Glutamatergic neuron (in vitro differentiated cells): ENCODE measurements around the gene INTS6. TPM values are rescaled to one million over a fixed set of nuclear protein-coding genes. Genes with fewer than 3 reads are reported as not detected.

ENCODE experiments used
- DNase-seq: peaks from one replicate; pipeline ENCODE4 v3.0.0; 2022
- H3K27ac Mint-ChIP-seq: one replicate; pipeline ENCODE4 v1.8.0; 2020; ENCODE audit warnings: mild to moderate bottlenecking, mixed read lengths, inconsistent platforms; ENCODE audit not compliant: unreplicated experiment
- H3K27me3 Mint-ChIP-seq: one replicate; pipeline ENCODE4 v1.8.0; 2020; ENCODE audit warnings: mild to moderate bottlenecking, moderate library complexity, mixed read lengths, inconsistent platforms; ENCODE audit not compliant: unreplicated experiment
- H3K36me3 Mint-ChIP-seq: one replicate; pipeline ENCODE4 v1.8.0; 2020; ENCODE audit warnings: mild to moderate bottlenecking, mixed read lengths, inconsistent platforms; ENCODE audit not compliant: unreplicated experiment
- H3K4me1 Mint-ChIP-seq: one replicate; pipeline ENCODE4 v1.8.0; 2020; ENCODE audit warnings: mild to moderate bottlenecking, low read depth, mixed read lengths, inconsistent platforms; ENCODE audit not compliant: unreplicated experiment
- H3K4me3 Mint-ChIP-seq: one replicate; pipeline ENCODE4 v1.8.0; 2020; ENCODE audit warnings: mild to moderate bottlenecking, mixed read lengths, inconsistent platforms; ENCODE audit not compliant: unreplicated experiment
- H3K9me3 Mint-ChIP-seq: one replicate; pipeline ENCODE4 v1.8.0; 2020; ENCODE audit warnings: mild to moderate bottlenecking, moderate library complexity, mixed read lengths, inconsistent platforms; ENCODE audit not compliant: unreplicated experiment
- total RNA-seq: library from RNA; stranded (reverse); fragmentation: NEBNext Ultra II Directional; extraction: Animal tissue kit (Norgen Biotek cat#: 25700); gene quantifications from one replicate; pipeline ENCODE4 v1.2.1, GENCODE V29; 2021; ENCODE audit not compliant: unreplicated experiment
- TF ChIP-seq, protein P1 (sequence below): fragments of 200-600 bp; sonication (generic); IDR thresholded peaks from one replicate; pipeline ENCODE4 v1.5.0; 2021; ENCODE audit not compliant: partially characterized antibody, unreplicated experiment

Gene INTS6
- total RNA-seq, 1 donor from 2014 or later, result 35.6 TPM

DNA sequence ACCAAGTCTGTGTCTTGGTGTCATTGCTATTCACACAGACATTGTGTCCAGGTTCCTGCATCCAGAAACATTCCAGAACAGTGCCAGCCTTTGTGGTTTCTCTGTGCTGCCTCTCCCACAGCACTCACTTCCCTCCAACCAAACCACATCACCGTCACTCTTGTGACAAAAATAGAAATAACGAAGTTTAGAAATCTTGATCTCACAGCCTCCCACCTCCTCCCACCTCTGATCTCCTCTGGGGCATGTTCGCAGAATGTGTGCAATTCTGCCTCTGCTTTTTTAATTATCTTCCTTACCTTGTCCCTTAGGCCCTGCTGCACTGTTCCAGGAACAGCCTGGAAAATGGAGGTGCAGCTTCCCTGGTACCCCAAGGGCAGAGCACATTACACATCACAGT lies 122.0 kb downstream of the INTS6 start:
- H3K9me3 Mint-ChIP-seq, result no peaks in the 10 kb centered on the region
- DNase-seq, result no peak
- peaks cover 7% of the 10 kb centered on the region for H3K27me3 Mint-ChIP-seq
- TF ChIP-seq, protein P1, sequence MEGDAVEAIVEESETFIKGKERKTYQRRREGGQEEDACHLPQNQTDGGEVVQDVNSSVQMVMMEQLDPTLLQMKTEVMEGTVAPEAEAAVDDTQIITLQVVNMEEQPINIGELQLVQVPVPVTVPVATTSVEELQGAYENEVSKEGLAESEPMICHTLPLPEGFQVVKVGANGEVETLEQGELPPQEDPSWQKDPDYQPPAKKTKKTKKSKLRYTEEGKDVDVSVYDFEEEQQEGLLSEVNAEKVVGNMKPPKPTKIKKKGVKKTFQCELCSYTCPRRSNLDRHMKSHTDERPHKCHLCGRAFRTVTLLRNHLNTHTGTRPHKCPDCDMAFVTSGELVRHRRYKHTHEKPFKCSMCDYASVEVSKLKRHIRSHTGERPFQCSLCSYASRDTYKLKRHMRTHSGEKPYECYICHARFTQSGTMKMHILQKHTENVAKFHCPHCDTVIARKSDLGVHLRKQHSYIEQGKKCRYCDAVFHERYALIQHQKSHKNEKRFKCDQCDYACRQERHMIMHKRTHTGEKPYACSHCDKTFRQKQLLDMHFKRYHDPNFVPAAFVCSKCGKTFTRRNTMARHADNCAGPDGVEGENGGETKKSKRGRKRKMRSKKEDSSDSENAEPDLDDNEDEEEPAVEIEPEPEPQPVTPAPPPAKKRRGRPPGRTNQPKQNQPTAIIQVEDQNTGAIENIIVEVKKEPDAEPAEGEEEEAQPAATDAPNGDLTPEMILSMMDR, result no peak
- H3K4me3 Mint-ChIP-seq, result no peak overlapping the region
- H3K36me3 Mint-ChIP-seq, result no peaks in the 10 kb centered on the region
- H3K4me1 Mint-ChIP-seq, result peaks cover 3% of the 10 kb centered on the region
- H3K27ac Mint-ChIP-seq, result no peak overlapping the region

DNA sequence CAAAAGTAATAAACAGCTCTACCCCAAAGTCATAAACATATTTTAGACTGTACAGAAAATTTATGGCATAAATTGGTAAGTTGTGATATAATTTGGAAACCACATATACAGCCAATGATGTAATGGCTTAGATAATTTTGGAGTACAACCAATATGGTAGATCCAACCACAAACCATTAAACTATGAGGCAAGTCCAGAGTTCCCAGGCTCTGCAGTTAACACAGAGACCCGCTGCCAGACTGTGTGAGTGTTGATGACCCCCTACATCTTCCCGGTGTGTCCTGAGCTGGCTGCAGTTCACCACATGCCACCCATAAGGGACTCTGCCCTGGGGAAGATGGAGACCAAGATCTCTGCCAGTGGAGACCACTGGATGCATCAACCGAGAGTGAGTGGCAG lies 123.2 kb downstream of the INTS6 start:
- no peaks in the 10 kb centered on the region for H3K9me3 Mint-ChIP-seq
- TF ChIP-seq, protein P1, result no peak
- H3K27me3 Mint-ChIP-seq, result peaks cover 7% of the 10 kb centered on the region
- peaks cover 3% of the 10 kb centered on the region for H3K4me1 Mint-ChIP-seq
- no peak overlapping the region for H3K27ac Mint-ChIP-seq
- no peak for DNase-seq
- H3K4me3 Mint-ChIP-seq, result no peak overlapping the region
- no peaks in the 10 kb centered on the region for H3K36me3 Mint-ChIP-seq

DNA sequence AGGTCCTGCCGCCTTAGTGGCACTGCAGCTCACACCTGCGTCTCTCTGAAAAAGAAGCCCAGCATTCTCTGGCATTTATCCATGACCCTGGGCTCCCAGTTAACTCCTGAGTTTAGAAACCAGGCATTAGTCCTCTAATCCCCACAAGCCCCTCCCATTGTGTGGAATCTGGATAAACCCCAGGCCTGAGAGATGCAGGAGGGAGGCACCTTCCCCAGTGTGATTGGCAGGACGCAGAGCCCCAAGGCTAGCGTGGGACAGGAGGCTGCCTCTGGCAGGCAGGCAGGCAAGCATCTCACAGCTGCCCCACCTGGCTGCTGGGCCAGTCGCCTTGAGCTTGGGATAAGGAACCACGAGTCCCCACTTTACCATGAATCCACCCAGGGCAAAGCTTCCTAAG lies 124.3 kb downstream of the INTS6 start:
- no peak for DNase-seq
- Mint-ChIP-seq H3K9me3 (no peaks in the 10 kb centered on the region), H3K27ac (no peak overlapping the region), H3K4me1 (peaks cover 3% of the 10 kb centered on the region), H3K36me3 (no peaks in the 10 kb centered on the region), H3K27me3 (peaks cover 7% of the 10 kb centered on the region), H3K4me3 (no peak overlapping the region)
- TF ChIP-seq, protein P1, result no peak

DNA sequence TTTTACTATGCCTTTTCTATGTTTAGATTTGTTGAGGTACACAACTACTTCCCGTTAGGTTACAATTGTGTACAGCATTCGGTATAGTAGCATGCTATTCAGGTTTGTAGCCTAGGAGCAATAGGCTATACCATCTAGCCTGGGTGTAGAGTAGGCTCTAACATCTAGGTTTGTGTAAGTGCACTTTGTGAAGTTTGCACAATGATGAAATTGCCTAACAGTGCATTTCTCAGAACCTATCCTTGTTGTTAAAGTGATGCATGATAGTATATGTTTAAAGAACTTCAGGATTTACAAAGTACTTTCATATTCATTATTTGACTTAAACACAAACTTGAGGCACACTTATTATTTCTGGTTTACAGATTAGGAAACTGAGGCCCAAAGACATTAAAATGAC lies 124.9 kb downstream of the INTS6 start:
- Mint-ChIP-seq H3K27me3 (peaks cover 7% of the 10 kb centered on the region), H3K27ac (no peak overlapping the region), H3K4me3 (no peak overlapping the region), H3K36me3 (no peaks in the 10 kb centered on the region), H3K4me1 (peaks cover 8% of the 10 kb centered on the region), H3K9me3 (peaks cover 3% of the 10 kb centered on the region)
- TF ChIP-seq, protein P1, result no peak
- DNase-seq, result no peak

DNA sequence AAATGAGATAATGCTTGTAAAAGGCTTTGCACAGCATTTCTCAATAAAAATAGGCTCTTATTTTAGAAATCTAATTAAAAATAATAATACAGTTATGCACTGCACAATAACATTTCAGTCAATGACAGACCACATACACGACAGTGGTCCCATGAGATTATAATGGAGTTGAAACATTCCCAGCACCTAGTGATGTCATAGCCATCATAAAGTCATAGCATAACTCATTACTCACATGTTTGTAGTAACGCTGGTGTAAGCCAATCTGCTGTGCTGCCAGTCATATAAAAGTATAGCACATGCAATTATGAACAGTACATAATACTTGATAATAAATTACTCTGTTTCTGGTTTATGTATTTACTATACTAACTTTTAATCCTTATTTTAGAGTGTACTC lies 126.1 kb downstream of the INTS6 start:
- no peaks in the 10 kb centered on the region for H3K36me3 Mint-ChIP-seq
- H3K27me3 Mint-ChIP-seq, result peaks cover 7% of the 10 kb centered on the region
- no peak overlapping the region for H3K4me3 Mint-ChIP-seq
- H3K9me3 Mint-ChIP-seq, result peaks cover 3% of the 10 kb centered on the region
- no peak overlapping the region for H3K27ac Mint-ChIP-seq
- no peak for DNase-seq
- TF ChIP-seq, protein P1, result no peak
- peaks cover 8% of the 10 kb centered on the region for H3K4me1 Mint-ChIP-seq
